Mesenteric fat pad (tissue), 1 donor: ENCODE data around the gene PPOX. TPM values are rescaled to one million over a fixed set of nuclear protein-coding genes. Genes with fewer than 3 reads are reported as not detected.

Experiments
- DNase-seq: peaks from one replicate; pipeline ENCODE4 v3.0.0-alpha.2; 2020; ENCODE audit warnings: low spot score
- total RNA-seq: library from RNA; stranded (reverse); fragmentation: NEBNext Ultra II Directional; extraction: Animal tissue kit (Norgen Biotek cat#: 25700); gene quantifications from one replicate; pipeline ENCODE4 v1.2.1, GENCODE V29; 2021
- donor health status: DM: yes; HTN: yes; CAD: no.

The PPOX gene
- total RNA-seq, 1 donor from 2014 or later: 19.4 TPM

- DNase-seq: no peak
Observed at GRCh38 chr1:161175771-161176453, 9.7 kb downstream of the PPOX start.

GRCh38 chr1:161176468-161177111 is 10.4 kb downstream of the PPOX start:
- DNase-seq: no peak

GRCh38 chr1:161177112-161177935 is 11.1 kb downstream of the PPOX start, which contains the start of gene B4GALT3:
TSS of gene B4GALT3 (minus strand) at chr1:161177507. CDS start at chr1:161176060, 1,447 bp downstream.
- peak; percentile 98 for DNase-seq

- no peak for DNase-seq
Observed at GRCh38 chr1:161177936-161178244, 11.7 kb downstream of the PPOX start.

GRCh38 chr1:161179698-161180097 is 13.5 kb downstream of the PPOX start:
- DNase-seq: no peak

- DNase-seq: no peak
Observed at GRCh38 chr1:161180639-161181038, 14.4 kb downstream of the PPOX start.

- no peak for DNase-seq
Observed at GRCh38 chr1:161182214-161182613, 16.0 kb downstream of the PPOX start.

GRCh38 chr1:161185282-161185682 is 19.1 kb downstream of the PPOX start:
- no peak for DNase-seq

- DNase-seq: no peak
Observed at GRCh38 chr1:161185732-161186311, 19.6 kb downstream of the PPOX start.

- DNase-seq: no peak
Observed at GRCh38 chr1:161187311-161187710, 21.1 kb downstream of the PPOX start.

- DNase-seq: no peak
Observed at GRCh38 chr1:161188381-161188780, 22.2 kb downstream of the PPOX start.

- DNase-seq: no peak
Observed at GRCh38 chr1:161189036-161189435, 22.8 kb downstream of the PPOX start.

- DNase-seq: no peak
Observed at GRCh38 chr1:161190962-161191521, 24.8 kb downstream of the PPOX start.

- no peak for DNase-seq
Observed at GRCh38 chr1:161191971-161192370, 25.7 kb downstream of the PPOX start.

GRCh38 chr1:161192476-161193465 is 26.5 kb downstream of the PPOX start:
- no peak for DNase-seq

- no peak for DNase-seq
Observed at GRCh38 chr1:161193561-161194235, 27.5 kb downstream of the PPOX start.

- no peak for DNase-seq
Observed at GRCh38 chr1:161195171-161195570, 28.9 kb downstream of the PPOX start.

- DNase-seq: no peak
Observed at GRCh38 chr1:161196111-161196510, 29.9 kb downstream of the PPOX start.
